ENCODE measurements around the gene ADCYAP1R1. TPM values are rescaled to one million over a fixed set of nuclear protein-coding genes. Genes with fewer than 3 reads are reported as not detected.
A peak's percentile ranks its signal among the peaks of the same experiment; 100 is the strongest.

Gene ADCYAP1R1
- total RNA-seq, 4 donors from 2014 or later = 3.1 to 22.0 (median 6.7) TPM

GRCh38 chr7:31027161-31027965 lies 24.7 kb upstream of the ADCYAP1R1 start:
- Histone ChIP-seq H3K4me3 (no peak overlapping the region), H3K36me3 (no peaks in the 10 kb centered on the region), H3K4me1 (no peaks in the 10 kb centered on the region), H3K9me3 (no peaks in the 10 kb centered on the region), H3K27me3 (no peaks in the 10 kb centered on the region), H3K27ac (peak overlapping the region; percentile 60 to 71)
- intact Hi-C loops (cut with DNase I; ENCODE audit: low total_unique reads) = no loop called here
- DNase-seq = peak; percentile 48 to 69
- TF ChIP-seq POLR2A (IDR thresholded peaks at IDR 0.05) = no peak
- TF ChIP-seq, protein P1, sequence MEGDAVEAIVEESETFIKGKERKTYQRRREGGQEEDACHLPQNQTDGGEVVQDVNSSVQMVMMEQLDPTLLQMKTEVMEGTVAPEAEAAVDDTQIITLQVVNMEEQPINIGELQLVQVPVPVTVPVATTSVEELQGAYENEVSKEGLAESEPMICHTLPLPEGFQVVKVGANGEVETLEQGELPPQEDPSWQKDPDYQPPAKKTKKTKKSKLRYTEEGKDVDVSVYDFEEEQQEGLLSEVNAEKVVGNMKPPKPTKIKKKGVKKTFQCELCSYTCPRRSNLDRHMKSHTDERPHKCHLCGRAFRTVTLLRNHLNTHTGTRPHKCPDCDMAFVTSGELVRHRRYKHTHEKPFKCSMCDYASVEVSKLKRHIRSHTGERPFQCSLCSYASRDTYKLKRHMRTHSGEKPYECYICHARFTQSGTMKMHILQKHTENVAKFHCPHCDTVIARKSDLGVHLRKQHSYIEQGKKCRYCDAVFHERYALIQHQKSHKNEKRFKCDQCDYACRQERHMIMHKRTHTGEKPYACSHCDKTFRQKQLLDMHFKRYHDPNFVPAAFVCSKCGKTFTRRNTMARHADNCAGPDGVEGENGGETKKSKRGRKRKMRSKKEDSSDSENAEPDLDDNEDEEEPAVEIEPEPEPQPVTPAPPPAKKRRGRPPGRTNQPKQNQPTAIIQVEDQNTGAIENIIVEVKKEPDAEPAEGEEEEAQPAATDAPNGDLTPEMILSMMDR (IDR thresholded peaks at IDR 0.05) = no peak

GRCh38 chr7:31028006-31028405 lies 24.1 kb upstream of the ADCYAP1R1 start:
- intact Hi-C loops (cut with DNase I; ENCODE audit: low total_unique reads) = no loop called here
- peak overlapping the region; percentile 60 to 71 for H3K27ac ChIP-seq
- no peaks in the 10 kb centered on the region for H3K4me1 ChIP-seq
- H3K9me3 ChIP-seq = no peaks in the 10 kb centered on the region
- DNase-seq = no peak
- H3K4me3 ChIP-seq = no peak overlapping the region
- no peaks in the 10 kb centered on the region for H3K36me3 ChIP-seq
- no peaks in the 10 kb centered on the region for H3K27me3 ChIP-seq
- TF ChIP-seq, protein P1 (IDR thresholded peaks at IDR 0.05) = no peak
- TF ChIP-seq POLR2A (IDR thresholded peaks at IDR 0.05) = no peak

DNA sequence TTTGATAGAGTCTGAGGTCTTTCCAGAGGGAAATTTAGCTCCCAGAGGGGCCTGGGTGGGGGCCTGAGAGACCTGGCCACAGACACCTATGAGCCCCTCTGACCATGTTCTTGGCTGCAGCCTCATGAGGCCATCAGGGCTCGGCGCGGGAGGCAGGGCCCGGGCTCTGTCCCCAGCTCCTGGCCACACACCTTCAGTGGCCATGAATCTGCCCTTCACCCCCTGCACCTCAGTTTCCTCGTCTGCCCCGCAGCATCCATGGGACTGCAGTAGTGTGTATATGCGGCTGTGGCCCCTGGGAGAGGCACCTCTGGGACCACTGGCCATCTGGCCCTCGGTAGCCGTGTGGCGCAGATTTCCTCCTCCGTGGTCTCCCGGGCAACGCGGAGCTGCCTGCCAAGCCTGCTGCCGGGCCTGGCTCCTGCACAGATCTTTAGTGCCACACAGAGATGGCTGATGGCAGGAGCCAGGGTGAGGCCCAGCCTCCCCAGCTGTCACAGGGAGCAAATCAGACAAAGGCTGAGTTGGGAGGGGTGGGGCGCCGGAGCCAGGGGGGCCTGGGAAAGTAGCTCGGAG lies 23.6 kb upstream of the ADCYAP1R1 start:
- Histone ChIP-seq H3K27me3 (no peaks in the 10 kb centered on the region), H3K4me1 (no peaks in the 10 kb centered on the region), H3K27ac (peak overlapping the region in 1 of 2 donors; percentile 71), H3K36me3 (no peaks in the 10 kb centered on the region), H3K4me3 (no peak overlapping the region), H3K9me3 (no peaks in the 10 kb centered on the region)
- intact Hi-C loops (cut with DNase I; ENCODE audit: low total_unique reads) = no loop called here
- no peak for TF ChIP-seq POLR2A (IDR thresholded peaks at IDR 0.05)
- TF ChIP-seq, protein P1 (IDR thresholded peaks at IDR 0.05) = no peak
- no peak for DNase-seq

GRCh38 chr7:31029251-31030042 lies 22.7 kb upstream of the ADCYAP1R1 start:
- no peak overlapping the region for H3K27ac ChIP-seq
- no peak overlapping the region for H3K4me3 ChIP-seq
- intact Hi-C loops (cut with DNase I; ENCODE audit: low total_unique reads) = no loop called here
- no peak for DNase-seq
- no peaks in the 10 kb centered on the region for H3K36me3 ChIP-seq
- H3K9me3 ChIP-seq = no peaks in the 10 kb centered on the region
- H3K27me3 ChIP-seq = no peaks in the 10 kb centered on the region
- TF ChIP-seq, protein P1 (IDR thresholded peaks at IDR 0.05) = no peak
- TF ChIP-seq POLR2A (IDR thresholded peaks at IDR 0.05) = no peak
- no peaks in the 10 kb centered on the region for H3K4me1 ChIP-seq
